DMS53 (cell line): ENCODE results near the gene GRAP.
"Not testable (repeated sequence)": the region's sequence is repeated elsewhere in the genome, so short reads cannot be mapped to it uniquely, and the experiment has no call there.

Experiments
- DNase-seq: peaks from one replicate; lab custom pipeline; 2025; lab: John Stamatoyannopoulos, UW

The GRAP gene

DNA sequence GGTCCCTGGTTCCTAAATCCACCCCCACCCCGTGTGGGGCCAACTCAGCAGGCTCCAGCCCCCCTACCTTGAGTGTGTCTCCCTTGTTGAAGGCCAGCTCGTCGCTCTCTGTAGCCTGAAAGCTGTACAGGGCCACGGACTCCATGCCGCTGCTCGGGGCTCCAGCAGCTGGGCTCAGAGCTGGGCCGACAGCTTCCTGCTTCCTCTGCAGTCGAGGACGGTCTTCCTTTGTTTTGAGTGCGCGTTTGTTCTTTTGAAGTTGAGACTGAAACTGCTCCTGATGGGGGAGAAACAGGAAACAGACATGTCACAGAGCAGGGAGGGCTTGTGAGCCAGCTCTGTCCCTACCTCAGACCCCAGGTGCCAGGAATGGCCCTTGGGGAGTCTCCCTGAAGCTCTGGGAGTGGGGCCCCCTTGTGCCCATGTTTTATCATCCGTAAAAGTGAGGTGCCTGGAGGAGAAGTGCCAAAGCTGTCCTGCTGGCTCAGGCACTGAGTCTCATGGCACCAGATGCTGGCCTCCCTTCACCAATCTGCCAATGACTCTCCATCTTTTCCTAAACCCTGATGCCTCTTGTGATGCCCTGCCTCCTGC, at the start of gene GRAP:
Gene GRAP (minus strand): TSS at position 176 of the 594 bp plus-strand sequence. CDS start 31 bp downstream, at position 145.
- not testable (repeated sequence) for DNase-seq

DNA sequence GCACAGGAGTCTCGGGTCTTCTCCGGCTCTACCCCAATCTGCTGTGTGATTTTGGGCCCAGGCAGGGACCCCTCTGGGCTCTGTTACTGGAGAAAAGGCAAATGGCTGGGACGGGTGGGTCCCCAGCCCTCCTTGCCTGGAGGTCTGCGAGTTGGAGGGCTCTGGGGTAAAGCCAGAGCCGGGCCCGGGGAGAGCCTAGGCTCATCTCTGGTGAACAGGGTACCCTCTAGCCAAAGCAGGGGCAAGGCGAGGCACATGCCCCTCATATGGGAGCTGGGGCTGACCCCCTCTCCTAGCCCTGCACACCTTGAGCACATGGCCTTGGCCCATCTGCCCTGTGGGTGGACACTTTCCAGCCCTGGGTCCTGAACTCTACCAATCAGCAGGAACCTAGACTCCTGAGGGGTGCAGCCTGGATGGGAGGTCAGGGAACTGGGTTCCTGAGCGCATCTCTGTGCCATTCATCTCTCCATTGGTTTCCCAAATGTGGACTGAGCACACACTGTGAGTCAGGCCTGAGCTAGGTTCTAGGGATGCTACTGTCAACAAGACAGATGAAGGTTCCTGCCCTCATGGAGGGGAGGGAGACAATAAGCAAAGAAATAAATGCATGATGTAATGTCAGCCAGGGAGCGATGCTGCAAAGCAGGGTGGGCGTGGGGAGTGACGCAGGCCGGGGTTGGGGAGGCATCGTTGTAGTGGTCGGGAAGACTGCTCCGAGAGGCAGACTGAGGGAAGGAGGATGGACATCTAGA, 47.1 kb upstream of the GRAP start:
- DNase-seq = not testable (repeated sequence)

DNA sequence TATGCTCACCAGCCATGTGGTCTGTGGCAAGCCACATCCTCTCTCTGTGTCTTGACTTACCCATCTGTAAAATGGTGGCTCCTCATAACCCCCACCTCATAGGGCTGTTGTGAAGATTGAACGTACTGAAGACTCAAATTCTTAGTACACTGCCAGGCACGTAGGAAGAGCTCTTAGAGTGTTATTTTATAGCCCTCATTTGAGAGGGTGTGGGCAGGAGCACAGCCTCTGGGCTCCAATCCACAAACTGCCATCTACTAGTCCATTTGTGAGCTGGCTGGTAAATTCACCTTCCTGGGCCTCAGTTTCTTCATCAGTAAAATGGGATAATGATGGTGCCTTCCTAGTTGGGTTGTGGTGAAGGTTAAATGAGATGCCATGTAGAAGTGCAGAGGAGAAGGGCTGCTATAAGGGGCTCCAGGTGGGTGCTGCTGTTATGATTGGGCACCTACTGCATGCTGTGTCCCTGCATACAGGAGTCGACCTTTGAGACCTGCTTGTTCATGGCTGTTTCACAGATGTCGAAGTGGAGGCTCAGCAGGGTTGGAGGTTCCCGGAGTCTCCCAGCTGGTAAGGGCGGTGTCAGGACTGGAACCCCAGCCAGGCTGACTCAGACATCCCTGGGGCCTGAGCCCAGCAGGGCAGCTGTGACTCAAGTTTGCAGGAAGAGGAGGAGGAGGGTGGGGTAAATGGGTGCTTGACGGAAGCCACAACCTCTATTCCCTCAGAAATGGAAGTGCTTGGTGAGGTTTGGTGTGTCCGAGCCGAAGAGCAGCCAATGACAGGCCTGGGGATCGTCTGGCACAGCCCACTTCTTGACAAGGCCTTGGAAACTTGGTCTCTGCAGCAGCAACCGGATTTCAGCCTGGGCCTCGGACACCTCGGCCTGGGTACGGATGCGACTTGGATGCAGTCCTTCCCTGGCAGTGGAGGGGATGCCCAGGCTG, 46.3 kb upstream of the GRAP start:
- DNase-seq = not testable (repeated sequence)

DNA sequence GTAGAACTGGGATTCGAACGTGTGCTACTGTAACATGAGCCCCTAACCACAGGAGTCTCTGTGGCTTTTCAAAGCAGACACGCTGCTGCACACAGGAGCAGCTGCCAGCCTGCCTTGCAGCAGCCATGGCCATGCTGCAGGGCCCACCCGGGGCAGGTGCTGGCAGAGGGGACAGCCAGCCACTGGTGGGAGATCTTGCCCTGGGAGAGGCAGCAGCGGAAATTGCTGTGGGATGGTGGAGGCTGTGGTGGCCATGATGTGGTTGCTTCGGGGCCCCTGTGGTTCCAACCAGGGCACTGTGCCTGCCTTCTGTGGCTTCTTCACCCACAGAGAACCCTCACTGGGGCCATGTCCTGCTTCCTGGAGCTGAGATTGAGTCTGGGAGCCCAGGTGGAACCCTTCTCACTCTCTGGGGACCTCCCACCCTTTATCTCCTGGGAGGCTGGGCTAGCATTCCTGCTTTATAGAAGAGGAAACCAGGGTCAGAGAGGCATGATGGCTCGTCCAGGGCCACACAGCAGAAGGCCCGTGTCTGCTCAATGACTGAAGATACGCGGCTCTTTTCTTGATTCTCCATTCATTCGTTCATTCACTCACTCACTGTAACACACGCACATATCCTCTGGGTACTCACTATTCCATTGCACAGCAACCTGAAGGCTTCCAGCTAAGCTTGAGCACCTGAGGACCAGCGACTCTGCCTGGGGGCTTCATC, 43.5 kb upstream of the GRAP start:
- DNase-seq = not testable (repeated sequence)

DNA sequence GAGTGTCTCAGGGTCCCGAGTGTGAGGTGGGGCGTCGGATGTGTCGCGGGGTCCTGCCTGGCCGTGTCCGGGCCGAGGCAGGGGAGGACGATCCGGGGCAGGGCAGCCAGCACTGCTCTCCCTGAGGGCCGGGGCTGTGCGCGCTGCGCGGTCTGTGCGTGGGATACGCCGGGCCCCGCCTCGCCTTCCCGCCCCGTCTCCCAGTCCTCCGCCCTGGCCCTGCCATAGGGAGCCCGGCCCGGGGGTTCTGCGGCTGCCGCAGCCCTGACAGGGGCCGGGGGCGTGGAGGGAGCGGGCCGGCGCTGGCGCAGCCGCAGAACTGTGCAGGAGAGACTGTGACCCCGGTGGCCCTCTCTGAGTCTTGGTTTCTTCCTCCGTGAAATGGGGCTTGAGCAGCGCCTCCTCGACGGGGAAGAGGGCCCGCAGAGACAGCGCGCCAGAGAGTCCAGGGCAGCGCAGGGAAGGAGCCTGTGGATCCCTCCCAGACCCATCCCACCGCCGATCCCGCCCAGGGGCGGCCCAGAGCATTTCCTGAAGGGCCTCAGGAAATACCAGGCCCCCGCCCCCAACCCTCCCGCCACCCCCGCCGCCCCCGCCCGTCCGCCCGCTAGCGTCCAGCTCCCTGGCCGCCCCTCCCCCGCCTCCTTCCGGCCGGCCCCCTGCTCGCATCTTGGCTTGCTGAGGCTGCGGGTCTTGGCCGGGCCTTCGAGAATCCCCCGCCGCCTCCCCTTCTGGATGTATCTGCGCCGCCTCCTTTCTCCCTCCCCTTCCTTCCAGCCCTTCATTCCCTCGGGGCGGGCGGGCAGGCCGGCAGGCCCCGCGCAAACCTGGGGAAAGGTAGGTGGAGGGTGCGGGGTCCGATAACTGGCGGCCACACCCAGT, 42.3 kb upstream of the GRAP start:
- not testable (repeated sequence) for DNase-seq

DNA sequence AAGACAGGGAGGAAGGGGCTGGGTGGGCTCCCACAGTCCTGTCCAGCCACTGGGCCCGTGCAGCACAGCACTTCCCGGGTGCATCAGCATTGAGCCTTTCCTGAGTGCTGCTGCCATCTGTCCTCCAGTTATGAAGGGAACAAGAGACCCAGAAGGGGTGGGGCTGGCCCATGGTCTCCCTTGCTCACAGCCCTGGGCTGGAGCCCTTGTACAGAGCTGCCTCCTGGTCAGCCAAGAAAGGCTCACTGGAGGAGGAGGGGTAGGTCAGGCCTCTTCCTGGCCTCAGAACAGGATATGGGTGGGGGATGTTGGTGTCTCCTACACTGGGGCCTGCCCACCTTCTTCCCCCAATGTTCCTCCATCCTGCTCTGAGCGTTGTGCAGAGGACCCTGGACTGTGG, 30.6 kb upstream of the GRAP start:
- not testable (repeated sequence) for DNase-seq

DNA sequence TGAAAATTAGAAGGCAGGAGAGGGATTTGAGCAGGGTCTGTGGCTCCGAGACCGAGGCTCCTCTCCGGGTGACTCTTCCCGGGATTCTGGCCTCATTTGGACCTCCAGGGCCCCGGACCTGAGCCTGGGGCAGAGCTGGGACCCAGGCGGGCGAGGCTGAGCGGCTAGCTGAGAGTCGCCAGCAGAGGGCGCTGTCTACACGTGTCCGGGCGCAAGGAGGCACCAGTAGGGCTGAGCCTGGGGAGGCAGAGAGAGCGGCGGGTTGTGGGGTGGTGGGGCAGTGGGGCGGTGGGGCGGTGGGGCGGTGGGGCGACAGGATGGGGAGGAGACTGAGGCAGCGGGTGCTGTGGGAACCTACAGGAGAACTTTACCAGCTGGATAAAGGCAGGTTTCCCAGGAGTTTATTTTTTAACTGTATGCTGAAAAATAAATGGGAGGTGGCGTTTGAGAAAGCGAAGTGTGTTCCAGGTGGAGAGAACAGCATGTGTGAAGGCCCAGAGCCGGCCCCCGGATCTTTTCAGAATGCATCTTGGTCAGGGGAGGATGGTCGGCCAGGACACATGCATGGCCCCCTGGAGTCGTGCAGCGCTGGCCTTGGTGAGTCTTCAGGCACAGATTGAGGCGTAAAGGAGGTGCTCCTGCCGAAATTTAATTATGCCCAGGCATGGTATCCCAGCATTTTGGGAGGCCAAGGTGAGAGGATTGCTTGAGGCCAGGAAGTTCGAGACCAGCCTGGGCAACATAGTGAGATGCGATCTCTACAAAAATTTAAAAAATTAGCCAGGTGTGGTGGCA, 29.8 kb upstream of the GRAP start:
- not testable (repeated sequence) for DNase-seq

DNA sequence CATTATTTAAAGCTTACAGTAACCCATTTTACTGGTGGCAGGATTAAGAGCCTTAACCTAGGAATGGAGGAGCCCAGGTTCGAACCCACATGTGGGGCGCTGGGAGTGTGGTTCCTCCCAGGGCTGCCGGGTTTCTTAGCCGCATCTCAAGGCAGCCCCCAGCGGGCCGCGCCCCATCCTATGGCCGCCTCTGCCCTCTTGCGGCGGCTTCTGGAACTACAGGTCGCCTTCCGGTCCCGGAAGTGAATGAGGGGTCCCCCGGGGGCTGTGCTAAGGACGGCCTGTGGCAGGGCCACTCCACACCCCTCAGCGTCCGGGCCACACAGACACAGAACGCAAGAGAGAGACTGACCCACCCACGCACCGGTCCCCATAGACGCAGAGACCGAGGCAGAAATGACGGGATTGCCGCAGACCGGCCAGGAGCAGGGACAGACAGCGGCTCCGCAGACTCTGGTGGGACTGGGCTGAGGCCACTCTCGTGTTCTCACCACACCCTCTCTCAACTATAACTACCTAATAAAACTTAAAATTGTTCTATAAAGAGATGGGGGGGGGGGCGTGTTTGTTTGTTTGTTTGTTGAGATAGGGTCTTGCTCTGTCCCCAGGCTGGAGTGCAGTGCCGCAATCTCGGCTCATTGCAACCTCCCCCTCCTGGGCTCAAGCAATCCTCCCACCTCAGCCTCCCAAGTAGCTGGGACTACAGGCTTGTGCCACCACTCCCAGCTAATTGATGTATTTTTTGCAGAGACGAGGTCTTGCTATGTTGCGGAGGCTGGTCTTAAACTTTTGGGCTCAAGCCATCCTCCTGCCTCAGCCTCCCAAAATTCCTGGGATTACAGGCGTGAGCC, 23.8 kb upstream of the GRAP start:
- DNase-seq = not testable (repeated sequence)

DNA sequence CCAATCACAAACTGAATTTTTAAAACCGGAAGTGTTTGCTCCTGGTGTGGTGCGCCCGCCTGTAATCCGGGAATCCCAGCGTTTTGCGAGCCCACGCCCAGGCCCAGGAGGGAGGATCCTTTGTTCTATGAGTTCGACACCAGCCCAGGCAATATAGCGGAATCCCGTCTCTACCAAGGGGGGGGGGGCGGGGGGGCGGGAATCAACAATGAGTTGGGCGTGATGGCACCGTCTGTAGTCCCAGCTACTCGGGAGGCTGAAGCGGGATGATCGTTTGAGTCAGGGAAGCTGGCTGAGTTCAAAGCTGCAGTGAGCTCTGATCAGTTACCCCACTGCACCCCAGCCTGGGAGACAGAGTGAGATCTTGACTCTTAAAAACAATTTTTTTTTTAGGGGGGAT, 17.6 kb upstream of the GRAP start:
- DNase-seq = not testable (repeated sequence)

DNA sequence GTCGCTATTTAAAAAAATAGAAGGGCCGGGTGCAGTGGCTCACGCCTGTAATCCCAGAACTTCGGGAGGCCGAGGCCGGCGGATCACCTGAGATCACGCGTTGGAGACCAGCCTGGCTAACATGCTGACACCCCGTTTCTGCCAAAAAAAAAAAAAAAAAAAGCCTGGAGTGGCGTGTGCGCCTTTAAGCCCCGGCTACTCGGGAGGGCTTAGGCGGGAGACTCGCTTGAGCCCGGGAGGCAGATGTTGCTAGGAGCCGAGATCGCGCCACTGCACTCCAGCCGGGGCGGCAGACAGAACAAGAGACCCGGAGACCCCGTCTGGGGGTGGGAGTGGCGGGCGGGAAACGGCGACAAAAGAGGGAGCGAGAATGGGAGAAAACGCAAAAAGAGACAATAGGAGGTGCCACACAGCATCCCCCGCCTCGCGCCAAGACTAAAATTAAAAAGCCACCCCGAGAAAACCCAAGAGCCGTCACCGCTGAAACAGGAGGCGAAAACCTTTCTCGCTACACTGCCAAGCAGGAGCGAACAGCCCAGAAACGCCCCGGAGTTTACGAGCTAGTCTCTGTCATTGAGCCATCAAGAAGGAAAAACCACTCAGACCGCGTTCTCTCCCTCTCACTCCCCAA, 16.7 kb upstream of the GRAP start:
- DNase-seq = not testable (repeated sequence)

DNA sequence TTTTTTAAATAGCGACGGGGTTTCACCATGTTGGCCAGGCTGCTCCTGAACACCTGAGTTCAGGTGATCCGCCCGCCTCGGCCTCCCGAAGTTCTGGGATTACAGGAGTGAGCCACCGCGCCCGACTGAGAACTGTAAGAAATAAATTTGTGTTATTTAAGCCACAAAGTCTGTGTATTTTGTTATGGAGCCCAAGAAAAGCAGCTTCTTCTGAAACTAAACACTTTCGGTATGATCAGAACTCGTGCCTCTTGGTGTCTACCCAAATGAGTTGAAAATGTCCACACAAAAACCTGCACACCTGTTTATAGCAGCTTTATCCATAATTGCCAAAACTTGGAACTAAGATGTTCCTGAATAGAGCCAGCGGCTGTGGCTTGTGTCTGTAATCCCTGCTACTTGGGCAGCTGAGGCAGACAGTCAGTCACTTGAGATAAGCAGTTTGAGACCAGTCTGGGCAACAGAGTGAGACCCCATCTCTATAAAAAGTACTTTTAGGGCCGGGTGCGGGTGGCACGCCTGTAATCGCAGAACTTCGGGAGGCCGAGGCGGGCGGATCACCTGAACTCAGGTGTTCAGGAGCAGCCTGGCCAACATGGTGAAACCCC, 16.1 kb upstream of the GRAP start:
- DNase-seq = not testable (repeated sequence)

DNA sequence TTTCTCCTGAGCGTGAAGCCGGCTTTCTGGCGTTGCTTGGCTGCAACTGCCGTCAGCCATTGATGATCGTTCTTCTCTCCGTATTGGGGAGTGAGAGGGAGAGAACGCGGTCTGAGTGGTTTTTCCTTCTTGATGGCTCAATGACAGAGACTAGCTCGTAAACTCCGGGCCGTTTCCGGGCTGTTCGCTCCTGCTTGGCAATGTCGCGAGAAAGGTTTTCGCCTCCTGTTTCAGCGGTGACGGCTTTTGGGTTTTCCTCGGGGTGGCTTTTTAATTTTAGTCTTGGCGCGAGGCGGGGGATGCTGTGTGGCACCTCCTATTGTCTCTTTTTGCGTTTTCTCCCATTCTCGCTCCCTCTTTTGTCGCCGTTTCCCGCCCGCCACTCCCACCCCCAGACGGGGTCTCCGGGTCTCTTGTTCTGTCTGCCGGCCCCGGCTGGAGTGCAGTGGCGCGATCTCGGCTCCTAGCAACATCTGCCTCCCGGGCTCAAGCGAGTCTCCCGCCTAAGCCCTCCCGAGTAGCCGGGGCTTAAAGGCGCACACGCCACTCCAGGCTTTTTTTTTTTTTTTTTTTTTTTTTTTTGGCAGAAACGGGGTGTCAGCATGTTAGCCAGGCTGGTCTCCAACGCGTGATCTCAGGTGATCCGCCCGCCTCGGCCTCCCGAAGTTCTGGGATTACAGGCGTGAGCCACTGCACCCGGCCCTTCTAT, 15.4 kb upstream of the GRAP start:
- DNase-seq = not testable (repeated sequence)

DNA sequence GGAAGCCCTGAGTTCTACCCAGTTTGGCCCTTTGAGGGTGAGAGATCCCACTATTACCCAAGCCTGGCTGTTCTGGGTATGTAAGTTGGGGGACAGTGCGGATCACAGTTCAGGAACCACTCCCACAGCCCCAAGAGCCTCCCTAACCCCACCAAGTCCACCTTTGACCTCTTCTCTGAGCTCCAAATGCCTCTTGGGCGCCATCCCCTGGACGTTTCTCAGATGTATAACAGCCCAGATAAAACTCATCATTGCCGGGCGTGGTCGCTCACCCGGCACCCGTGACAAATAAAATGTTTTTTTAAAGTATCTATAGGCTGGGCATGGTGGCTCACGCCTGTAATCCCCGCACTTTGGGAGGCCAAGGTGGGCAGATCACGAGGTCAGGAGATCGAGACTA, 8.7 kb upstream of the GRAP start:
- DNase-seq = not testable (repeated sequence)

DNA sequence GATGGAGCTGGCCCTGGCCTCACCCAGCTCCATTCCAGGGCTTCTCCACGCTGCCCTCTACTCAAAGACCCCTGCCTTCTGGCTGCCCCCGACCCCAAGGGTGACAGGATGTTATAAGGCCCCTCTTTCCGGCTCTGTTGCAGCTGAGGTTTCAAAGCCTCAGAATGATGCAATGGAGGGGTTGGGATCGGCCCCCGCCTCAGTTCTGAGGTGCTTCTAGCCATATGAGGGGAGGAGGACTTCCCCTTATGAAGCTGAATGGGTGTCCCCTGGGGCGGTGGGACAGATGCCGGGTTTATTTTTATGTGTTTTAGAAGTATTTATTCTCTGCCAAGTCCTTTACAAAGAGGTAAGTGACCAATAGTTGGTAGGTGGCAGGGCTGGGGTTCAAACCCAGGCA, 2.1 kb upstream of the GRAP start:
- DNase-seq = not testable (repeated sequence)

DNA sequence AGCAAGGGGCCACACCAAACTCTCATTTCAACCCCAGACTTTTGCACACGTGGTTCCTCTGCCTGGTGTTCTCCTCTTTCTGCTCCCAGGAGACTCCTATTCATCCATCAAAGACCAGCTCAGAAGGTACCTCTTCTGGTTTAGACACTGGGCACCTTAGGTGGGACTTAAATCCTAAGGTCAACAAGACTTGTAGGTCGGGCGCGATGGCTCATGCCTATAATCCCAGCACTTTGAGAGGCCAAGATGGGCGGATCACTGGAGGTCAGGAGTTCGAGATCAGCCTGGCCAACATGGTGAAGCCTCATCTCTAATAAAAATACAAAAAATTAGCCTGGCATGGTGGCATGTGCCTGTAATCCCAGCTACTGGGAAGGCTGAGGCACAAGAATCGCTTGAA, 753 bp upstream of the GRAP start:
- DNase-seq = not testable (repeated sequence)

DNA sequence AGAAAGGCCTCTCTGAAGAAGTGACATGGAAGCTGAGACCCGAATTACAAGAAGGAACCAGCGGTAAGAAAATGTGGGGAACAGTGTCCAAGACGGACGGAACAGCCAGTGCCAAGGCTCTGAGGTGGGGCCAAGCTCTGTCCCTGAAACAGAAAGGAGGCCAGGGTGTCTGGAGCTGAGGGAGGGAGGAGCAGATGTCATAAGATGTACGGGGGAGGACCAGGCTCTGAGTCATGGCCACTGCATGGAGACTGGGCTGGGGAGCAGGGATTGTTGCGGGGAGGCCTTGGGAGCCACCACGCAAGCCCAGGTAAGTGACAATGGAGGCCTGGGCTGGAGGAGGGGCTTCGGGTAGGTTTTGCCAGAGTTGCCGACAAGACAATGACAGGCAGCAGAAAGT, 2.1 kb downstream of the GRAP start:
- DNase-seq = not testable (repeated sequence)

DNA sequence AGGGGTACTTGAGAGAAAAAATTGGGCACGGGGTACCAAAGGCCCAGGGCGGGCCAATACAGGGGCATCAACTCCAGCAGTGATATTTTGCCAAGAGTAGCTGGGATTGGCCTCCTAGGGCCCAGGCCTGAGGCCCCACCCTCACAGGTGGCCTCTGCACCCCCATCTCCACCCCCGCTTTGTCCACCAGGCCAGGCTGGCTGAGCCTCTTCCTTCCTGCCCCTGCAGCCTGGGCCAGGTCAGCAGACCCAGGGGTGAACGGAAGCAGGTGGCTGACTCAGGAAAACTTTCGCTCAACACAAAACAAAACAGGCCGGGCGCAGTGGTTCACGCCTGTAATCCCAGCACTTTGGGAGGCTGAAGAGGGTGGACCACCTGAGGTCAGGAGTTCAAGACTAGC, 3.7 kb downstream of the GRAP start:
- not testable (repeated sequence) for DNase-seq
